HCT116 (cell line): ENCODE results near the gene FAM180A. TPM values are rescaled to one million over a fixed set of nuclear protein-coding genes. Genes with fewer than 3 reads are reported as not detected.

Source experiments
- ATAC-seq: fragments of 200-7000 bp; cut with Tn5 transposase; 2 replicates; pipeline ENCODE4 v1.9.1; 2020; ENCODE audit warnings: mild to moderate bottlenecking, moderate library complexity
- BruUV-seq: library from RNA; stranded (reverse); fragments of 400-500 nt; replicated peaks from 2 replicates; lab custom pipeline; 2021; lab: Mats Ljungman, UMichigan
- CTCF ChIA-PET: fragments of 300-600 bp; sonication (Branson Sonifier 250); formaldehyde crosslinking; loops from one replicate; lab custom pipeline; 2021; ENCODE audit warnings: antibody characterized with exemption; lab: Charles Lee
- POLR2A ChIA-PET: fragments of 300-600, 350-600 bp; sonication (Branson Sonifier 250); formaldehyde crosslinking; loops from one replicate; lab custom pipeline; 2021; ENCODE audit warnings: antibody characterized with exemption; lab: Charles Lee
- RAD21 ChIA-PET, 2 experiments: fragments of 300-600 bp; sonication (Branson Sonifier 250); formaldehyde crosslinking; loops; one replicate each; lab custom pipeline; 2023; ENCODE audit warnings: low total read pairs in 2 of 2; ENCODE audit not compliant: uncharacterized antibody in 2 of 2, unreplicated experiment in 2 of 2, low non-redundant PET in 1 of 2; lab: Charles Lee
- DNase-seq: peaks from one replicate; pipeline ENCODE4 v3.0.0-alpha.2; 2010; ENCODE audit warnings: low read depth, low spot score
- H2AFZ ChIP-seq: fragments of 200-600 bp; shearing (Covaris generic), sonication (generic); 2 replicates; pipeline ENCODE4 v1.6.1; 2017; ENCODE audit warnings: low read depth, mixed run types, mixed read lengths, antibody characterized with exemption, low read length; ENCODE audit not compliant: poor library complexity, severe bottlenecking
- H3K27ac ChIP-seq: 2 replicates; pipeline ENCODE4 v1.5.1; 2012; ENCODE audit warnings: low read depth, low read length
- H3K27me3 ChIP-seq: fragments of 200-600 bp; sonication (generic); 2 replicates; pipeline ENCODE4 v1.6.1; 2016; ENCODE audit warnings: mixed run types, low read length, mixed read lengths; ENCODE audit not compliant: insufficient read depth
- H3K36me3 ChIP-seq, 2 experiments: fragments of 200-500 bp in 1 of 2; fragments of 200-600 bp in 1 of 2; sonication (Bioruptor generic) in 1 of 2; sonication (generic) in 1 of 2; 2 replicates each; pipeline versions ENCODE4 v1.5.1 to v1.6.1; 2014 to 2016; ENCODE audit warnings: low read length in 2 of 2, inconsistent platforms in 1 of 2, mixed read lengths in 1 of 2, mixed run types in 1 of 2; ENCODE audit not compliant: insufficient read depth in 2 of 2, control insufficient read depth in 1 of 2
- H3K4me1 ChIP-seq, 2 experiments: fragments of 200-600 bp in 1 of 2; sonication (generic) in 1 of 2; 2 replicates each; pipeline versions ENCODE4 v1.5.1 to v1.6.1; 2012 to 2017; ENCODE audit warnings: low read length in 2 of 2, inconsistent platforms in 1 of 2, mild to moderate bottlenecking in 1 of 2, mixed read lengths in 1 of 2, mixed run types in 1 of 2, moderate library complexity in 1 of 2; ENCODE audit not compliant: insufficient read depth in 2 of 2, control insufficient read depth in 1 of 2
- H3K4me2 ChIP-seq: fragments of 200-600 bp; sonication (generic); 2 replicates; pipeline ENCODE4 v1.6.1; 2017; ENCODE audit warnings: mixed run types, low read length, mixed read lengths
- H3K4me3 ChIP-seq, 2 experiments: fragments of 200-600 bp in 1 of 2; sonication (generic) in 1 of 2; replicated peaks in 1 of 2; 2 replicates each; pipeline ENCODE4 v1.5.1; 2011 to 2016; ENCODE audit warnings: low read length in 2 of 2, control low read depth in 1 of 2, low read depth in 1 of 2, mild to moderate bottlenecking in 1 of 2, mixed read lengths in 1 of 2, mixed run types in 1 of 2
- H3K79me2 ChIP-seq: fragments of 200-600 bp; sonication (generic); 2 replicates; pipeline ENCODE4 v1.6.1; 2017; ENCODE audit warnings: mild to moderate bottlenecking, mixed run types, low read length, moderate library complexity, mixed read lengths; ENCODE audit not compliant: insufficient read depth
- H3K9ac ChIP-seq: fragments of 200-600 bp; sonication (generic); 2 replicates; pipeline ENCODE4 v1.6.1; 2016; ENCODE audit warnings: low read length, mixed read lengths
- H3K9me2 ChIP-seq: fragments of 200-600 bp; sonication (generic), shearing (Covaris generic); 2 replicates; pipeline ENCODE4 v1.6.1; 2017; ENCODE audit warnings: mixed run types, mild to moderate bottlenecking, moderate library complexity; ENCODE audit not compliant: insufficient read depth
- H3K9me3 ChIP-seq, 2 experiments: fragments of 200-500 bp in 1 of 2; fragments of 200-600 bp in 1 of 2; sonication (Bioruptor generic) in 1 of 2; sonication (generic) in 1 of 2; 2 replicates each; pipeline ENCODE4 v1.6.1; 2014 to 2017; ENCODE audit warnings: low read length in 2 of 2, mixed read lengths in 2 of 2, inconsistent platforms in 1 of 2, low read depth in 1 of 2, mild to moderate bottlenecking in 1 of 2, mixed run types in 1 of 2, moderate library complexity in 1 of 2; ENCODE audit not compliant: control insufficient read depth in 1 of 2, insufficient read depth in 1 of 2
- H4K20me1 ChIP-seq: fragments of 200-600 bp; sonication (generic), shearing (Covaris generic); 2 replicates; pipeline ENCODE4 v1.6.1; 2017; ENCODE audit warnings: mixed run types, mild to moderate bottlenecking, moderate library complexity; ENCODE audit not compliant: insufficient read depth
- CBX3 ChIP-seq: IDR thresholded peaks from 2 replicates; pipeline ENCODE4 v1.6.1; 2012; ENCODE audit warnings: low read depth
- CEBPB ChIP-seq: IDR thresholded peaks from 2 replicates; pipeline ENCODE4 v1.6.1; 2012; ENCODE audit warnings: low read depth
- CTCF ChIP-seq, 3 experiments: fragments of 200-600 bp in 1 of 3; sonication (generic) in 1 of 3; IDR thresholded peaks in 2 of 3; conservative IDR thresholded peaks in 1 of 3; 2 replicates each; pipeline ENCODE4 v1.5.1; 2012 to 2017; ENCODE audit warnings: low read depth in 2 of 3, low read length in 2 of 3, antibody characterized with exemption in 1 of 3, borderline replicate concordance in 1 of 3, control low read depth in 1 of 3, mild to moderate bottlenecking in 1 of 3, mixed read lengths in 1 of 3, mixed run types in 1 of 3, moderate library complexity in 1 of 3; ENCODE audit not compliant: insufficient read depth in 1 of 3
- EGR1 ChIP-seq: IDR thresholded peaks from 2 replicates; pipeline ENCODE4 v1.6.1; 2012; ENCODE audit warnings: low read depth
- ELF1 ChIP-seq: IDR thresholded peaks from 2 replicates; pipeline ENCODE4 v1.6.1; 2012; ENCODE audit warnings: low read depth, borderline replicate concordance
- EZH2 ChIP-seq: fragments of 200-600 bp; sonication (generic); IDR thresholded peaks from 2 replicates; pipeline ENCODE4 v1.6.1; 2017; ENCODE audit warnings: antibody characterized with exemption, mixed run types
- EZH2phosphoT487 ChIP-seq: fragments of 200-600 bp; IDR thresholded peaks from 2 replicates; pipeline ENCODE4 v1.6.1; 2018; ENCODE audit warnings: antibody characterized with exemption, borderline replicate concordance
- JUND ChIP-seq: IDR thresholded peaks from 2 replicates; pipeline ENCODE4 v1.6.1; 2012
- MAX ChIP-seq: IDR thresholded peaks from 2 replicates; pipeline ENCODE4 v1.6.1; 2012
- POLR2A ChIP-seq: IDR thresholded peaks from 2 replicates; pipeline ENCODE4 v1.7.0; 2011; ENCODE audit warnings: borderline replicate concordance; ENCODE audit not compliant: insufficient read depth, insufficient read length; ENCODE audit errors: extremely low read depth
- POLR2AphosphoS5 ChIP-seq: IDR thresholded peaks from 2 replicates; pipeline ENCODE4 v1.6.1; 2011; ENCODE audit warnings: mild to moderate bottlenecking, low read depth, low read length, moderate library complexity
- RAD21 ChIP-seq: IDR thresholded peaks from 2 replicates; pipeline ENCODE4 v1.6.1; 2012; ENCODE audit warnings: low read depth, mild to moderate bottlenecking
- SP1 ChIP-seq: IDR thresholded peaks from 2 replicates; pipeline ENCODE4 v1.6.1; 2012; ENCODE audit warnings: low read depth
- TCF7L2 ChIP-seq: IDR thresholded peaks from 2 replicates; pipeline ENCODE4 v1.7.0; 2011; ENCODE audit warnings: borderline replicate concordance, inconsistent platforms; ENCODE audit not compliant: insufficient read depth, insufficient read length; ENCODE audit errors: extremely low read depth
- YY1 ChIP-seq: IDR thresholded peaks from 2 replicates; pipeline ENCODE4 v1.6.1; 2011; ENCODE audit warnings: low read length, low read depth, moderate library complexity, mild to moderate bottlenecking; ENCODE audit not compliant: insufficient replicate concordance; ENCODE audit errors: extremely low read depth
- ZNF274 ChIP-seq: fragments of 200-500 bp; sonication (Bioruptor generic); IDR thresholded peaks from 2 replicates; pipeline ENCODE4 v1.6.1; 2014; ENCODE audit warnings: mild to moderate bottlenecking, low read depth, low read length, inconsistent platforms
- intact Hi-C: fragments of 100-400 bp; cut with micrococcal nuclease; formaldehyde crosslinking; loops from 2 replicates; pipeline ENCODE4 v1.10.0; 2022
- total RNA-seq: library from RNA; stranded (reverse); gene quantifications from one replicate; pipeline ENCODE4 v1.2.1, GENCODE V29; 2021; ENCODE audit not compliant: unreplicated experiment
- TF ChIP-seq, protein P1 (sequence below): IDR thresholded peaks from 2 replicates; pipeline ENCODE4 v1.6.1; 2012

FAM180A gene
- total RNA-seq, 1 experiment from 2014 or later, result 0.59 TPM

DNA sequence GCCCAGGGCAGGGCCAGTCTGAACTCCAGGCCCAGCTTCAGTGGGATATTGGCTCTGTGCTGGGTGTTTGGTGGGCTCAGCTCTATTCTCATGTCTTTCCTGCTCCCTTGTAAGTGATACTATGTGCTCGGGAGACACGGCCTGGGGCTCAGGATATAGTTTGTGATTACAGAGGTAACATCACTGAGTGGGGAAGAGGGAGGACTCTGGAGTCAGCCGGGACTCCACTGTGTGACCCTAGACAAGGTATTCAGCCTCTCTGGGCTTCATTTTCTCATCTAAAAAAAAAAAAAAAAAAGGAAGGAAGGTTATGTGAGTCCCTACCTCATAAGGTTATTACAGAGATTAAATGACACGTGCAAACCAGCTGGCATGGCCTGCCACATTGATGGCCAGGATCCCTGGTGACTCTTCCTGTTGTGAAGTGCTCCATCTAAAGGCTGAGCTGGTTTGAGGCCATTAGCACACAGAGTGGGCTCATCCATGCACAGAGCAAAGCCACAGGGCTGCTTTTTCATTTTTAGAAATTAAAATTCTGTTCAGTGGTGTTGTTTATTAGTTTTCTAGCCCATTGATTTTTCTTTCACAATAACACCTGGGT, 36.3 kb downstream of the FAM180A start:
- Histone ChIP-seq H3K9ac (no peak overlapping the region), H3K36me3 (no peaks in the 10 kb centered on the region), H3K4me2 (no peak overlapping the region), H3K9me2 (no peaks in the 10 kb centered on the region), H3K27ac (no peak overlapping the region), H4K20me1 (no peaks in the 10 kb centered on the region), H3K4me1 (peaks cover 29 to 45% of the 10 kb centered on the region in 2 experiments), H3K4me3 (no peak overlapping the region), H3K9me3 (no peaks in the 10 kb centered on the region), H3K27me3 (no peaks in the 10 kb centered on the region), H2AFZ (no peak overlapping the region), H3K79me2 (no peaks in the 10 kb centered on the region)
- POLR2A ChIA-PET, result no interaction called here
- no TSS peak for BruUV-seq
- RAD21 ChIA-PET, result no interaction called here
- no peak for ATAC-seq
- intact Hi-C loops, result no loop called here
- no peak for DNase-seq
- TF ChIP-seq CBX3 (no peak), SP1 (no peak), YY1 (no peak), EZH2phosphoT487 (no peak), ZNF274 (no peak), MAX (no peak), POLR2AphosphoS5 (no peak), EGR1 (no peak), TCF7L2 (no peak), CEBPB (no peak), RAD21 (no peak), CTCF (IDR thresholded peaks at IDR 0.05 in 2 of 3, conservative IDR thresholded peaks at IDR 0.05 in 1 of 3; ENCODE audit: borderline replicate concordance in 1 of 3, insufficient read depth in 1 of 3, low read depth in 2 of 3, low read length in 2 of 3) (no peak), ELF1 (no peak), POLR2A (no peak), EZH2 (no peak), JUND (no peak)
- TF ChIP-seq, protein P1, sequence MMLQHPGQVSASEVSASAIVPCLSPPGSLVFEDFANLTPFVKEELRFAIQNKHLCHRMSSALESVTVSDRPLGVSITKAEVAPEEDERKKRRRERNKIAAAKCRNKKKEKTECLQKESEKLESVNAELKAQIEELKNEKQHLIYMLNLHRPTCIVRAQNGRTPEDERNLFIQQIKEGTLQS, result no peak
- CTCF ChIA-PET, result interaction anchor here (1.1 to 1.4 kb wide), 4 partner anchors 15 to 41 kb away, joined by 3 to 8 read pairs (median 4); partner anchors contain the start of gene SLC13A4
